Breast epithelium (tissue), 3 donors: ENCODE results near the gene DSE.

Experiments used
- POLR2AphosphoS5 ChIP-seq, 3 donors: sonication (generic); formaldehyde crosslinking; IDR thresholded peaks; one replicate each; pipeline ENCODE4 v1.6.1; 2017; ENCODE audit warnings: antibody characterized with exemption in 3 of 3
- TF ChIP-seq, protein P1 (sequence below), 3 donors: fragments of 450-650 bp; IDR thresholded peaks; one replicate each; pipeline ENCODE4 v1.5.1; 2016 to 2017; ENCODE audit warnings: antibody characterized with exemption in 3 of 3, mild to moderate bottlenecking in 3 of 3, moderate library complexity in 3 of 3

DNA sequence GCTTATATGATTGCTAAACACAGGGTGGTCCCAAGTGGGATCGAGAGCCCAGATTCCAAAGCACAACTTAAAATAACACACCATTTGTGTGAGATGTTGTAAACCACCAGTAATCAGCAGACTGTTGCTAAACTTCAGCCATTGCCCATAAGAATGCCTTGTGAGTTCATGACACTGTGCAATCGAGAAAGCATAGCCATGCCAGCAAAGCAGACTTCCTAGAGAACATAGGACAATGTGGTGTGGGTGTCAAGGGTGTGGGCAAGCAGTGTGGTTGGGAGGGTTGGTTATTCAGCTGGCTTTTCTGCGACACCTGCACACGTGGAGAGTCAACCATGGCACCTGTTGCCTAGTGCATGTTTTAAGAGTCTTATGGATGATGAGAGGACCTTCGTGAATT, 74.4 kb downstream of the DSE start:
- TF ChIP-seq, protein P1, sequence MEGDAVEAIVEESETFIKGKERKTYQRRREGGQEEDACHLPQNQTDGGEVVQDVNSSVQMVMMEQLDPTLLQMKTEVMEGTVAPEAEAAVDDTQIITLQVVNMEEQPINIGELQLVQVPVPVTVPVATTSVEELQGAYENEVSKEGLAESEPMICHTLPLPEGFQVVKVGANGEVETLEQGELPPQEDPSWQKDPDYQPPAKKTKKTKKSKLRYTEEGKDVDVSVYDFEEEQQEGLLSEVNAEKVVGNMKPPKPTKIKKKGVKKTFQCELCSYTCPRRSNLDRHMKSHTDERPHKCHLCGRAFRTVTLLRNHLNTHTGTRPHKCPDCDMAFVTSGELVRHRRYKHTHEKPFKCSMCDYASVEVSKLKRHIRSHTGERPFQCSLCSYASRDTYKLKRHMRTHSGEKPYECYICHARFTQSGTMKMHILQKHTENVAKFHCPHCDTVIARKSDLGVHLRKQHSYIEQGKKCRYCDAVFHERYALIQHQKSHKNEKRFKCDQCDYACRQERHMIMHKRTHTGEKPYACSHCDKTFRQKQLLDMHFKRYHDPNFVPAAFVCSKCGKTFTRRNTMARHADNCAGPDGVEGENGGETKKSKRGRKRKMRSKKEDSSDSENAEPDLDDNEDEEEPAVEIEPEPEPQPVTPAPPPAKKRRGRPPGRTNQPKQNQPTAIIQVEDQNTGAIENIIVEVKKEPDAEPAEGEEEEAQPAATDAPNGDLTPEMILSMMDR (IDR thresholded peaks at IDR 0.05) = no peak
- no peak for TF ChIP-seq POLR2AphosphoS5 (IDR thresholded peaks at IDR 0.05)
